H1 (cell line): ENCODE measurements around the gene GRAP. TPM values are rescaled to one million over a fixed set of nuclear protein-coding genes. Genes with fewer than 3 reads are reported as not detected.

Source experiments
- CTCF ChIA-PET: fragments of 300-600 bp; sonication (Branson Sonifier 250); formaldehyde crosslinking; loops from one replicate; lab custom pipeline; 2021; ENCODE audit not compliant: partially characterized antibody; lab: Charles Lee
- POLR2A ChIA-PET: fragments of 300-600 bp; sonication (Branson Sonifier 250); formaldehyde crosslinking; loops from one replicate; lab custom pipeline; 2021; ENCODE audit warnings: inconsistent platforms; ENCODE audit not compliant: partially characterized antibody; lab: Charles Lee
- DNase-seq, 2 experiments: peaks; one replicate each; pipeline versions ENCODE4 v3.0.0 to v3.0.0-alpha.2; 2010 to 2022; ENCODE audit warnings: low spot score in 2 of 2, low read depth in 1 of 2, mixed read lengths in 1 of 2
- FAIRE-seq: peaks from 2 replicates; lab custom pipeline; 2011; peaks lifted over from hg19 to GRCh38; lab: Jason Lieb, UNC
- H2AFZ ChIP-seq: 2 replicates; pipeline ENCODE4 v1.8.1; 2012; ENCODE audit warnings: low read length, inconsistent platforms
- H2AK5ac ChIP-seq: 2 replicates; pipeline ENCODE4 v1.6.1; 2013; ENCODE audit warnings: low read depth, low read length
- H2BK120ac ChIP-seq: replicated peaks from 2 replicates; pipeline ENCODE3; 2013; ENCODE audit warnings: low read depth, low read length, inconsistent platforms
- H2BK12ac ChIP-seq: 2 replicates; pipeline ENCODE4 v1.6.1; 2013; ENCODE audit warnings: low read depth, low read length
- H2BK15ac ChIP-seq: 2 replicates; pipeline ENCODE4 v1.6.1; 2013; ENCODE audit warnings: low read length
- H2BK20ac ChIP-seq: 2 replicates; pipeline ENCODE4 v1.6.1; 2013; ENCODE audit warnings: low read length
- H2BK5ac ChIP-seq: 2 replicates; pipeline ENCODE4 v1.6.1; 2013; ENCODE audit warnings: low read depth, low read length
- H3K14ac ChIP-seq: 2 replicates; pipeline ENCODE4 v1.6.1; 2013; ENCODE audit warnings: inconsistent platforms; ENCODE audit not compliant: insufficient read length
- H3K18ac ChIP-seq: 2 replicates; pipeline ENCODE4 v1.6.1; 2013; ENCODE audit warnings: low read length; ENCODE audit errors: extremely low read depth
- H3K23ac ChIP-seq: 2 replicates; pipeline ENCODE4 v1.6.1; 2013; ENCODE audit warnings: inconsistent platforms; ENCODE audit not compliant: insufficient read length
- H3K23me2 ChIP-seq: 2 replicates; pipeline ENCODE4 v1.6.1; 2013; ENCODE audit warnings: low read depth, low read length
- H3K27ac ChIP-seq: 2 replicates; pipeline ENCODE4 v1.6.1; 2011; ENCODE audit warnings: low read depth, low read length, inconsistent platforms
- H3K27me3 ChIP-seq, 4 experiments: replicated peaks in 1 of 4; 1 replicate in 1 of 4; 2 replicates in 3 of 4; pipeline versions ENCODE4 v1.6.1 to v1.8.1; 2011 to 2013; ENCODE audit warnings: low read length in 3 of 4, mild to moderate bottlenecking in 3 of 4, inconsistent platforms in 2 of 4, mixed read lengths in 2 of 4, moderate library complexity in 1 of 4; ENCODE audit not compliant: control insufficient read depth in 3 of 4, insufficient read depth in 3 of 4; ENCODE audit errors: extremely low read depth in 1 of 4
- H3K36me3 ChIP-seq, 4 experiments: 2 replicates each; pipeline versions ENCODE4 v1.6.1 to v1.8.1; 2011 to 2013; ENCODE audit warnings: mild to moderate bottlenecking in 4 of 4, low read length in 3 of 4, moderate library complexity in 2 of 4, control low read depth in 1 of 4, inconsistent platforms in 1 of 4; ENCODE audit not compliant: insufficient read depth in 4 of 4, control insufficient read depth in 2 of 4
- H3K4ac ChIP-seq: replicated peaks from 2 replicates; pipeline ENCODE3; 2013; ENCODE audit warnings: low read length, low read depth, mixed read lengths, inconsistent platforms; ENCODE audit not compliant: insufficient read length
- H3K4me1 ChIP-seq, 4 experiments: replicated peaks in 1 of 4; 1 replicate in 1 of 4; 2 replicates in 3 of 4; pipeline versions ENCODE4 v1.6.1 to v1.8.1; 2011 to 2013; ENCODE audit warnings: low read length in 3 of 4, inconsistent platforms in 2 of 4, mixed read lengths in 1 of 4; ENCODE audit not compliant: insufficient read depth in 4 of 4, control insufficient read depth in 3 of 4
- H3K4me2 ChIP-seq, 2 experiments: 2 replicates each; pipeline versions ENCODE4 v1.6.1 to v1.8.1; 2011 to 2013; ENCODE audit warnings: low read depth in 2 of 2, low read length in 2 of 2, control low read depth in 1 of 2, inconsistent platforms in 1 of 2, mild to moderate bottlenecking in 1 of 2; ENCODE audit not compliant: insufficient read depth in 1 of 2
- H3K4me3 ChIP-seq, 4 experiments: fragments of 200-600, 300-600 bp in 1 of 4; sonication (generic), shearing (Covaris generic), sonication (Bioruptor Twin) in 1 of 4; 2 replicates each; pipeline versions ENCODE4 v1.5.1 to v1.8.1; 2011 to 2016; ENCODE audit warnings: low read length in 4 of 4, low read depth in 3 of 4, control low read depth in 2 of 4, inconsistent platforms in 2 of 4, mild to moderate bottlenecking in 2 of 4, mixed read lengths in 1 of 4, moderate library complexity in 1 of 4; ENCODE audit not compliant: insufficient read depth in 2 of 4; ENCODE audit errors: extremely low read depth in 1 of 4
- H3K56ac ChIP-seq: replicated peaks from 2 replicates; pipeline ENCODE3; 2013; ENCODE audit warnings: low read depth, mild to moderate bottlenecking, mixed read lengths, low read length, inconsistent platforms; ENCODE audit not compliant: insufficient read length
- H3K79me1 ChIP-seq: 2 replicates; pipeline ENCODE4 v1.6.1; 2013; ENCODE audit warnings: low read depth, low read length, control low read depth
- H3K79me2 ChIP-seq, 2 experiments: 2 replicates each; pipeline versions ENCODE4 v1.6.1 to v1.8.1; 2012 to 2013; ENCODE audit warnings: low read length in 2 of 2, mild to moderate bottlenecking in 2 of 2, inconsistent platforms in 1 of 2; ENCODE audit not compliant: insufficient read depth in 2 of 2, control insufficient read depth in 1 of 2
- H3K9ac ChIP-seq, 4 experiments: replicated peaks in 1 of 4; 1 replicate in 1 of 4; 2 replicates in 3 of 4; pipeline versions ENCODE4 v1.6.1 to v1.8.1; 2011 to 2013; ENCODE audit warnings: low read depth in 3 of 4, low read length in 3 of 4, control low read depth in 2 of 4, mild to moderate bottlenecking in 2 of 4, moderate library complexity in 2 of 4, inconsistent platforms in 1 of 4; ENCODE audit errors: extremely low read depth in 1 of 4
- H3K9me3 ChIP-seq, 2 experiments: 2 replicates each; pipeline versions ENCODE4 v1.6.1 to v1.8.1; 2012 to 2013; ENCODE audit warnings: mild to moderate bottlenecking in 2 of 2, moderate library complexity in 2 of 2, control low read depth in 1 of 2, inconsistent platforms in 1 of 2, low read depth in 1 of 2, low read length in 1 of 2, mixed read lengths in 1 of 2; ENCODE audit not compliant: insufficient read depth in 2 of 2
- H4K20me1 ChIP-seq, 2 experiments: replicated peaks in 1 of 2; 2 replicates each; pipeline versions ENCODE3 to v1.8.1; 2011 to 2013; ENCODE audit warnings: inconsistent platforms in 2 of 2, low read length in 2 of 2, mild to moderate bottlenecking in 1 of 2; ENCODE audit not compliant: insufficient read depth in 2 of 2, control insufficient read depth in 1 of 2
- H4K5ac ChIP-seq: 2 replicates; pipeline ENCODE4 v1.6.1; 2013; ENCODE audit warnings: low read length, low read depth, mixed read lengths, inconsistent platforms; ENCODE audit not compliant: insufficient read length
- H4K8ac ChIP-seq: 2 replicates; pipeline ENCODE4 v1.8.0; 2013; ENCODE audit warnings: mild to moderate bottlenecking, moderate library complexity, low read length, inconsistent platforms; ENCODE audit not compliant: insufficient read depth; ENCODE audit errors: extremely low read depth
- H4K91ac ChIP-seq: replicated peaks from 2 replicates; pipeline ENCODE3; 2013; ENCODE audit warnings: low read length, mixed read lengths, inconsistent platforms; ENCODE audit not compliant: insufficient read length
- SP4 ChIP-seq: IDR thresholded peaks from 2 replicates; pipeline ENCODE4 v1.6.1; 2012; ENCODE audit warnings: low read length, inconsistent platforms
- TEAD4 ChIP-seq: IDR thresholded peaks from 2 replicates; pipeline ENCODE4 v1.6.1; 2012; ENCODE audit warnings: low read depth, low read length, inconsistent platforms, mixed read lengths
- ZNF274 ChIP-seq: IDR thresholded peaks from 2 replicates; pipeline ENCODE4 v1.7.0; 2012; ENCODE audit warnings: low read length, borderline replicate concordance; ENCODE audit errors: extremely low read depth
- WGBS, 2 experiments: shearing (Covaris generic) in 1 of 2; methylation state at CpG; one replicate each; pipeline versions ENCODE4 v1.1.6 to v1.1.7; 2013 to 2015; ENCODE audit warnings: low lambda C conversion rate in 2 of 2, mixed read lengths in 2 of 2, inconsistent platforms in 1 of 2, low coverage in 1 of 2, missing lambda C conversion rate in 1 of 2; ENCODE audit not compliant: insufficient replicate concordance in 2 of 2, insufficient coverage in 1 of 2, insufficient read length in 1 of 2; ENCODE audit errors: extremely low coverage in 1 of 2, missing lambda C conversion rate in 1 of 2; 5-methylcytosine and 5-hydroxymethylcytosine counted together
- polyA plus RNA-seq, 7 experiments: library from polyadenylated mRNA; depleted of rRNA in 3 of 7; stranded (reverse) in 5 of 7; unstranded in 2 of 7; fragments of >200 nt in 5 of 7; fragments of 200-250 nt in 2 of 7; gene quantifications; 1 replicate in 5 of 7; 2 replicates in 1 of 7; 4 replicates in 1 of 7; pipeline versions ENCODE4 v1.2.1 to v1.2.3, GENCODE V29; 2011 to 2013; ENCODE audit warnings: missing spikeins in 2 of 7, mixed read lengths in 2 of 7
- total RNA-seq: library from RNA; stranded (reverse); fragmentation: NEBNext Ultra II Directional; extraction: Animal tissue kit (Norgen Biotek cat#: 25700); gene quantifications from 2 replicates; pipeline ENCODE4 v1.2.1, GENCODE V29; 2021

The GRAP gene
- total and polyA plus RNA-seq, 2 of the 8 experiments (the other 6 are each of a cell fraction or from before 2014, with no cell fraction given): 0.18 to 0.24 TPM

- Histone ChIP-seq H2BK20ac (0 out of 2 replicates have a peak overlapping the region, but pooled peaks have one; percentile 48), H4K91ac (no peak overlapping the region), H3K9ac (no peak overlapping the region), H3K27ac (no peak overlapping the region), H4K8ac (no peak overlapping the region), H2BK15ac (0 out of 2 replicates have a peak overlapping the region, but pooled peaks have one; percentile 72), H3K4me2 (no peak overlapping the region; a peak in 1 of 4 replicates), H3K18ac (no peak overlapping the region), H3K79me1 (peaks cover 23% of the 10 kb centered on the region), H2BK120ac (no peak overlapping the region), H2AFZ (no peak overlapping the region), H3K23me2 (peaks cover 10% of the 10 kb centered on the region), H3K9me3 (peaks cover 0 to 6% of the 10 kb centered on the region in 2 experiments; a peak in 2 of 4 replicates), H2AK5ac (no peak overlapping the region), H3K27me3 (no peaks in the 10 kb centered on the region), H3K36me3 (peaks cover 0 to 20% (median 5%) of the 10 kb centered on the region in 4 experiments; a peak in 4 of 8 replicates), H4K20me1 (peaks cover 10 to 17% of the 10 kb centered on the region in 2 experiments), H3K4me3 (no peak overlapping the region), H3K79me2 (peaks cover 0 to 30% of the 10 kb centered on the region in 2 experiments; a peak in 2 of 4 replicates), H3K4ac (no peak overlapping the region), H2BK12ac (peak overlapping the region; percentile 84), H3K4me1 (peaks cover 0 to 23% (median 18%) of the 10 kb centered on the region in 4 experiments; a peak in 6 of 7 replicates), H2BK5ac (no peak overlapping the region), H3K14ac (no peak overlapping the region), H4K5ac (no peak overlapping the region), H3K23ac (no peak overlapping the region), H3K56ac (no peak overlapping the region)
- WGBS, 2 experiments: 96% methylated on average over 4 of the region's 4 CpGs; no CpG with 5 or more reads in 1 of the 2 experiments
- POLR2A ChIA-PET: no interaction called here
- CTCF ChIA-PET: no interaction called here
- DNase-seq (no peak), FAIRE-seq (no peak)
- TF ChIP-seq ZNF274: no peak
- no peak for TF ChIP-seq TEAD4
- no peak for TF ChIP-seq SP4
Observed at GRCh38 chr17:19005789-19006430, 40.8 kb downstream of the GRAP start.
